ENCODE results near the gene CEMP1. TPM values are rescaled to one million over a fixed set of nuclear protein-coding genes. Genes with fewer than 3 reads are reported as not detected.
A peak's percentile ranks its signal among the peaks of the same experiment; 100 is the strongest.

CEMP1 gene
- total RNA-seq, 5 donors from 2014 or later (not counting 1 experiment from before 2014, with no cell fraction given), result 0.26 to 3.1 (median 1.1) TPM; not detected in 1

GRCh38 chr16:2513405-2514332, 17.5 kb downstream of the CEMP1 start, which contains the start of gene ATP6V0C:
Gene ATP6V0C, plus strand, starts transcription at chr16:2513952. Its CDS starts 152 bp downstream, at chr16:2514104.
- peaks cover 22 to 52% of the 10 kb centered on the region in 2 experiments for H3K4me1 ChIP-seq (ENCODE audit: control insufficient read depth in 1 of 2, extremely low read depth in 1 of 2, insufficient read depth in 2 of 2, low read length in 2 of 2)

GRCh38 chr16:2512735-2513404, 18.3 kb downstream of the CEMP1 start:
- Histone ChIP-seq H3K9me3 (no peaks in the 10 kb centered on the region), H3K4me1 (ENCODE audit: control insufficient read depth in 1 of 2, extremely low read depth in 1 of 2, insufficient read depth in 2 of 2, low read length in 2 of 2) (peaks cover 22 to 44% of the 10 kb centered on the region in 2 experiments), H3K36me3 (ENCODE audit: control insufficient read depth in 2 of 2, extremely low read depth in 1 of 2, insufficient read depth in 1 of 2, low read length in 1 of 2) (peaks cover 0 to 4% of the 10 kb centered on the region in 2 donors), H3K4me3 (ENCODE audit: control insufficient read depth in 1 of 2, extremely low read depth in 1 of 2, low read length in 1 of 2) (peak overlapping the region; percentile 17 to 87), H3K27ac (ENCODE audit: low read length) (peak overlapping the region; percentile 78), H3K27me3 (replicated peaks in 1 of 2; ENCODE audit: control insufficient read depth in 2 of 2, extremely low read depth in 1 of 2, insufficient read depth in 2 of 2, low read length in 1 of 2) (peaks cover 0 to 13% of the 10 kb centered on the region in 2 experiments)
- peaks cover 44 to 52% (median 45%) of the 10 kb centered on the region in 3 donors for H3K4me1 Mint-ChIP-seq
- DNase-seq (peak in 19 of 35 experiments; percentile 28 to 61 (median 38)), ATAC-seq (replicated peaks in 1 of 4) (peak in 3 of 4 experiments; percentile 1 to 17 (median 8))
- H3K27ac Mint-ChIP-seq, result peak overlapping the region; percentile 90 to 92
- no peaks in the 10 kb centered on the region for H3K9me3 Mint-ChIP-seq
- H3K27me3 Mint-ChIP-seq, result no peaks in the 10 kb centered on the region
- H3K36me3 Mint-ChIP-seq, result peaks cover 3% of the 10 kb centered on the region
- H3K4me3 Mint-ChIP-seq, result peak overlapping the region; percentile 75 to 87 (median 84)
- ChIA-PET CTCF (no interaction called here), POLR2A (interaction anchor here in 1 of 2 donors (0.6 kb wide), 1 partner anchor 69 kb away, joined by 3 read pairs; no protein-coding TSS in a partner anchor)
- 47% methylated on average over 13 of the region's 15 CpGs for WGBS (ENCODE audit: insufficient coverage)

More at GRCh38 chr16:2513405-2514332, 17.5 kb downstream of the CEMP1 start, which contains the start of gene ATP6V0C:
- Mint-ChIP-seq H3K36me3 (peaks cover 3% of the 10 kb centered on the region), H3K4me3 (peak within 1 kb of the TSS; percentile 87 to 92 (median 89)), H3K27ac (peak within 1 kb of the TSS; percentile 90 to 92), H3K9me3 (no peaks in the 10 kb centered on the region), H3K27me3 (no peaks in the 10 kb centered on the region), H3K4me1 (peaks cover 50 to 57% (median 51%) of the 10 kb centered on the region in 3 donors)
- peak; percentile 89 to 93 (median 90) for ATAC-seq (replicated peaks in 1 of 4)
- CTCF ChIA-PET, result no interaction called here
- POLR2A ChIA-PET, result interaction anchor here in 1 of 2 donors (0.8 kb wide), 1 partner anchor 549 kb away, joined by 4 read pairs; the partner anchor contains the start of gene RPS2
- H3K36me3 ChIP-seq (ENCODE audit: control insufficient read depth in 2 of 2, extremely low read depth in 1 of 2, insufficient read depth in 1 of 2, low read length in 1 of 2), result peaks cover 0 to 4% of the 10 kb centered on the region in 2 donors
- H3K4me3 ChIP-seq (ENCODE audit: control insufficient read depth in 1 of 2, extremely low read depth in 1 of 2, low read length in 1 of 2), result peak within 1 kb of the TSS; percentile 87
- DNase-seq, result peak; percentile 82 to 96 (median 88)
- H3K27me3 ChIP-seq (replicated peaks in 1 of 2; ENCODE audit: control insufficient read depth in 2 of 2, extremely low read depth in 1 of 2, insufficient read depth in 2 of 2, low read length in 1 of 2), result peaks cover 0 to 13% of the 10 kb centered on the region in 2 experiments
- WGBS (ENCODE audit: insufficient coverage), result under 1% methylated on average over 107 of the region's 122 CpGs
- peak within 1 kb of the TSS; percentile 89 for H3K27ac ChIP-seq (ENCODE audit: low read length)
- H3K9me3 ChIP-seq, result no peaks in the 10 kb centered on the region

- ChIA-PET CTCF (no interaction called here), POLR2A (interaction anchor here in 1 of 2 donors (0.6 kb wide), 1 partner anchor 68 kb away, joined by 3 read pairs; no protein-coding TSS in a partner anchor)
- H3K4me1 ChIP-seq (ENCODE audit: control insufficient read depth in 1 of 2, extremely low read depth in 1 of 2, insufficient read depth in 2 of 2, low read length in 2 of 2), result peaks cover 22 to 37% of the 10 kb centered on the region in 2 experiments
- H3K36me3 ChIP-seq (ENCODE audit: control insufficient read depth in 2 of 2, extremely low read depth in 1 of 2, insufficient read depth in 1 of 2, low read length in 1 of 2), result peaks cover 0 to under 1% of the 10 kb centered on the region in 2 donors
- no peak for ATAC-seq (replicated peaks in 1 of 4)
- Mint-ChIP-seq H3K27ac (peak overlapping the region; percentile 90 to 92), H3K4me3 (peak overlapping the region; percentile 52 to 87 (median 84)), H3K4me1 (peaks cover 37 to 45% (median 38%) of the 10 kb centered on the region in 3 donors), H3K9me3 (no peaks in the 10 kb centered on the region), H3K27me3 (no peaks in the 10 kb centered on the region), H3K36me3 (peaks cover 3% of the 10 kb centered on the region)
- H3K27ac ChIP-seq (ENCODE audit: low read length), result no peak overlapping the region
- no peak overlapping the region for H3K4me3 ChIP-seq (ENCODE audit: control insufficient read depth in 1 of 2, extremely low read depth in 1 of 2, low read length in 1 of 2)
- no peak for DNase-seq
- H3K9me3 ChIP-seq, result no peaks in the 10 kb centered on the region
- H3K27me3 ChIP-seq (replicated peaks in 1 of 2; ENCODE audit: control insufficient read depth in 2 of 2, extremely low read depth in 1 of 2, insufficient read depth in 2 of 2, low read length in 1 of 2), result peaks cover 0 to 13% of the 10 kb centered on the region in 2 experiments
- WGBS (ENCODE audit: insufficient coverage), result 93% methylated on average over 15 of the region's 17 CpGs
These were observed 19.0 kb downstream of the CEMP1 start for GRCh38 chr16:2511996-2512734.

DNA sequence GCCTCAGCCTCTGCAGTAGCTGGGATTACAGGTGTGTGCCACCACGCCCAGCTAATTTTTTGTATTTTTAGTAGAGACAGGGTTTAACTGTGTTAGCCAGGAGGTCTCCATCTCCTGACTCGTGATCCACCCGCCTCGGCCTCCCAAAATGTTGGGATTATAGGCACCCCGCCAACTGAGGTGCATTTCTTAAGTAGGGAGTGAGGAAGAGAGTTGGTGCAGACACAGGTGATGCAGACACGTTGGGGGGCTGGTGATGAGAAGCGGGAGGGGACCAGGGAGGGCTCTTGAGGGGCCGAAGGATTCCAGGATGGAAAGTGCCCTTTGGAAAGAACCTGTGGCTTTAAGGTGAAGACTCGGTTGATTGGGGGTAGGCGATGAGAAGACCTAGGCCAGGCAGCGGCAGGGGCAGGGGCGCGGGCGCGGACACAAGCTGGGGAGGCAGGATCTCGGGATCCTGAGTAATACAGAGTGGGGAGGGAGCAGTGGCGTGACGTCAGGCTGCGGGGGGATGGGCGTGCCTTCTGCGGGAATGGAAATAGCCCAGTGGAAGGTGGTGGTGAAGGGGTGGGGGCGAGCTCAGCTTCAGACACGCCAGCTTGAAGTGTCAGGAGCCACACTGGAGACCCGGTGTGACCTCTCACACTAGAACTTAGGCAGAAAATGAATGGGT, 19.9 kb downstream of the CEMP1 start:
- H3K27ac Mint-ChIP-seq, result peak overlapping the region in 1 of 2 donors; percentile 61

DNA sequence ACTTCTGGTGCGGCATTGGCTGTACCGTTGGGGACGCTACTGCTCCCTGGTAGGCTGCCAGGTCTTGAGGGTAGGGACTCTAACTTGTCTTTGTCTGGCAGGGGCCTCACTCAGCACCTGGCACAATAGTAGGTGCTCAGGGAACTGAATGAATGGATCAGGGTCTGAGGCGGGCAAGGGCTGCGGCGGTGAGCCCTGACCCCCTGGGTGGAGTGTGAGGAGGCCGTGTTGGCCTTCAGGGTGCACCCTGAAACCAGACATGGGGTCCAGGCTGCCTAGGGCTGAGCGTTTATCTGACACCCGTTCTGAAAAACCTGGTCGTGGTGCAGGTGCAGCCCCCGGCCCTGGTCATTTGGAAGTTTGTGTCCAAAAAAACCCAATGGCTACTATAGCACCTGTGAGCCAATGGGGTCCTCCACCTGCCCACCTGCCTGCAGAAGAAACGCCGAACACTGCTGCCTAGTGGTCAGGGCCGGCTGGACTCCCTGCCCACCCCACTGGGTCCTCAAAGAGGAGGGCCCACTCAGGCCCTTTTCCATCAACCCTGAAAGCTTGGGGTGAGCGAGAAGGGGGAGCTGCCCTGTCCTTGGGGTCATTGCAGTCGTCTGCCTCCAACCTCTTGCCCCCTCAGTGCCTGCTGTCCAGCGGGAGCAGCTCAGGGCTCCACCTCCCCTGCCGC, 22.3 kb downstream of the CEMP1 start:
- H3K36me3 ChIP-seq (ENCODE audit: control insufficient read depth in 2 of 2, extremely low read depth in 1 of 2, insufficient read depth in 1 of 2, low read length in 1 of 2), result no peaks in the 10 kb centered on the region
- no peak overlapping the region for H3K4me3 Mint-ChIP-seq
- POLR2A ChIA-PET, result no interaction called here
- peak overlapping the region in 1 of 2 donors; percentile 23 for H3K27ac Mint-ChIP-seq
- ATAC-seq (replicated peaks in 1 of 4) (no peak), DNase-seq (no peak)
- H3K9me3 ChIP-seq, result no peaks in the 10 kb centered on the region
- CTCF ChIA-PET, result interaction anchor here in 1 of 2 donors (0.6 kb wide), 1 partner anchor 600 kb away, joined by 3 read pairs; no protein-coding TSS in a partner anchor
- H3K4me3 ChIP-seq (ENCODE audit: control insufficient read depth in 1 of 2, extremely low read depth in 1 of 2, low read length in 1 of 2), result no peak overlapping the region
- H3K27ac ChIP-seq (ENCODE audit: low read length), result no peak overlapping the region
- 89% methylated on average over 14 of the region's 18 CpGs for WGBS (ENCODE audit: insufficient coverage)
- H3K27me3 Mint-ChIP-seq, result no peaks in the 10 kb centered on the region
- H3K36me3 Mint-ChIP-seq, result no peaks in the 10 kb centered on the region
- H3K4me1 ChIP-seq (ENCODE audit: control insufficient read depth in 1 of 2, extremely low read depth in 1 of 2, insufficient read depth in 2 of 2, low read length in 2 of 2), result peaks cover 0 to 10% of the 10 kb centered on the region in 2 experiments
- H3K4me1 Mint-ChIP-seq, result peaks cover 11 to 23% (median 16%) of the 10 kb centered on the region in 3 donors
- peaks cover 0 to 13% of the 10 kb centered on the region in 2 experiments for H3K27me3 ChIP-seq (replicated peaks in 1 of 2; ENCODE audit: control insufficient read depth in 2 of 2, extremely low read depth in 1 of 2, insufficient read depth in 2 of 2, low read length in 1 of 2)
- H3K9me3 Mint-ChIP-seq, result no peaks in the 10 kb centered on the region

More for the DNA sequence above, 19.9 kb downstream of the CEMP1 start:
- Histone ChIP-seq H3K27ac (ENCODE audit: low read length) (no peak overlapping the region), H3K36me3 (ENCODE audit: control insufficient read depth in 2 of 2, extremely low read depth in 1 of 2, insufficient read depth in 1 of 2, low read length in 1 of 2) (no peaks in the 10 kb centered on the region), H3K9me3 (no peaks in the 10 kb centered on the region), H3K4me3 (ENCODE audit: control insufficient read depth in 1 of 2, extremely low read depth in 1 of 2, low read length in 1 of 2) (no peak overlapping the region), H3K4me1 (ENCODE audit: control insufficient read depth in 1 of 2, extremely low read depth in 1 of 2, insufficient read depth in 2 of 2, low read length in 2 of 2) (peaks cover 13 to 28% of the 10 kb centered on the region in 2 experiments), H3K27me3 (replicated peaks in 1 of 2; ENCODE audit: control insufficient read depth in 2 of 2, extremely low read depth in 1 of 2, insufficient read depth in 2 of 2, low read length in 1 of 2) (peaks cover 0 to 13% of the 10 kb centered on the region in 2 experiments)
- H3K9me3 Mint-ChIP-seq, result no peaks in the 10 kb centered on the region
- 90% methylated on average over 19 of the region's 24 CpGs for WGBS (ENCODE audit: insufficient coverage)
- POLR2A ChIA-PET, result no interaction called here
- ATAC-seq (replicated peaks in 1 of 4), result no peak
- H3K4me1 Mint-ChIP-seq, result peaks cover 28 to 38% (median 29%) of the 10 kb centered on the region in 3 donors
- H3K27me3 Mint-ChIP-seq, result no peaks in the 10 kb centered on the region
- no peak overlapping the region for H3K4me3 Mint-ChIP-seq
- CTCF ChIA-PET, result no interaction called here
- no peak for DNase-seq
- H3K36me3 Mint-ChIP-seq, result no peaks in the 10 kb centered on the region

Measured in T-cell (primary cell).